ENCODE data around the gene C1QBP.

GRCh38 chr17:5391678-5392077 is 47.3 kb downstream of the C1QBP start:
- no peak for TF ChIP-seq MAX (IDR thresholded peaks at IDR 0.05)
- TF ChIP-seq KDM1A (IDR thresholded peaks at IDR 0.05; ENCODE audit: borderline replicate concordance, low read length): no peak
- TF ChIP-seq, protein P1, sequence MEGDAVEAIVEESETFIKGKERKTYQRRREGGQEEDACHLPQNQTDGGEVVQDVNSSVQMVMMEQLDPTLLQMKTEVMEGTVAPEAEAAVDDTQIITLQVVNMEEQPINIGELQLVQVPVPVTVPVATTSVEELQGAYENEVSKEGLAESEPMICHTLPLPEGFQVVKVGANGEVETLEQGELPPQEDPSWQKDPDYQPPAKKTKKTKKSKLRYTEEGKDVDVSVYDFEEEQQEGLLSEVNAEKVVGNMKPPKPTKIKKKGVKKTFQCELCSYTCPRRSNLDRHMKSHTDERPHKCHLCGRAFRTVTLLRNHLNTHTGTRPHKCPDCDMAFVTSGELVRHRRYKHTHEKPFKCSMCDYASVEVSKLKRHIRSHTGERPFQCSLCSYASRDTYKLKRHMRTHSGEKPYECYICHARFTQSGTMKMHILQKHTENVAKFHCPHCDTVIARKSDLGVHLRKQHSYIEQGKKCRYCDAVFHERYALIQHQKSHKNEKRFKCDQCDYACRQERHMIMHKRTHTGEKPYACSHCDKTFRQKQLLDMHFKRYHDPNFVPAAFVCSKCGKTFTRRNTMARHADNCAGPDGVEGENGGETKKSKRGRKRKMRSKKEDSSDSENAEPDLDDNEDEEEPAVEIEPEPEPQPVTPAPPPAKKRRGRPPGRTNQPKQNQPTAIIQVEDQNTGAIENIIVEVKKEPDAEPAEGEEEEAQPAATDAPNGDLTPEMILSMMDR (IDR thresholded peaks at IDR 0.05; ENCODE audit: control extremely low read depth in 1 of 3, insufficient read depth in 1 of 3, low read depth in 1 of 3, low read length in 3 of 3): no peak
- TF ChIP-seq YY1 (IDR thresholded peaks at IDR 0.05; ENCODE audit: low read depth, low read length): no peak
- no peak for TF ChIP-seq SP2 (IDR thresholded peaks at IDR 0.05; ENCODE audit: low read length)
- TF ChIP-seq POLR2A (IDR thresholded peaks at IDR 0.05; ENCODE audit: control extremely low read depth in 1 of 2, low read depth in 2 of 2, low read length in 2 of 2): no peak
- TF ChIP-seq SUZ12 (IDR thresholded peaks at IDR 0.05; ENCODE audit: low read length): no peak
- no peak for TF ChIP-seq SP4 (IDR thresholded peaks at IDR 0.05; ENCODE audit: low read length)

All from H1 (cell line).